ENCODE results near the gene MED12. TPM values are rescaled to one million over a fixed set of nuclear protein-coding genes. Genes with fewer than 3 reads are reported as not detected.
A peak's percentile ranks its signal among the peaks of the same experiment; 100 is the strongest.

Gene MED12
- total RNA-seq, 1 donor from 2014 or later = 48.5 TPM

DNA sequence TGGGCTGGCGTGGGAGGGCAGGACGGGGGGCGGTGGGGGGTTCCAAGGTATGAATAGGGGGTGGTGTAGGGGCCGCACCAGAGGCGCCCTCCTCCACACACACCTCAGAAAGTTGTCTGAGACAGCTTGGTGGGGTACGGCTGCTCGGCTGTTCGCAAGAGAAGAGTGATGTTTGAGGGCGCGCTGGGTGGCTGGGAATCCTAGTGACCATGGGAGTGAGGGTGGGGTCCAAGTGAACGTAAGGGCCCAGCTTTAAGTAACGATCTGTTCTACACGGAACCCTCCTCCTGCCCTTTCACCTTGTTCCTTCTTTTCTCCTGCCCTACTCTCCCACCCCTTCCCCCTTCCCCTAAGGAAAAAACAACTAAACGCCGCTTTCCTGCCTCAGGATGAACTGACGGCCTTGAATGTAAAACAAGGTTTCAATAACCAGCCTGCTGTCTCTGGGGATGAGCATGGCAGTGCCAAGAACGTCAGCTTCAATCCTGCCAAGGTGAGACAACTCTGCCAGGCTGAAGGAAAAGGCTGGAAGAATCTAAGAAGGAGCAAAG, 664 bp downstream of the MED12 start:
- Histone ChIP-seq H3K4me1 (no peaks in the 10 kb centered on the region), H3K36me3 (peaks cover 29% of the 10 kb centered on the region), H3K4me3 (peak overlapping the region; percentile 58), H3K9me3 (no peaks in the 10 kb centered on the region), H3K27me3 (no peaks in the 10 kb centered on the region), H3K27ac (peak overlapping the region; percentile 80)
- intact Hi-C loops (cut with DNase I) = no loop called here
- TF ChIP-seq, protein P1, sequence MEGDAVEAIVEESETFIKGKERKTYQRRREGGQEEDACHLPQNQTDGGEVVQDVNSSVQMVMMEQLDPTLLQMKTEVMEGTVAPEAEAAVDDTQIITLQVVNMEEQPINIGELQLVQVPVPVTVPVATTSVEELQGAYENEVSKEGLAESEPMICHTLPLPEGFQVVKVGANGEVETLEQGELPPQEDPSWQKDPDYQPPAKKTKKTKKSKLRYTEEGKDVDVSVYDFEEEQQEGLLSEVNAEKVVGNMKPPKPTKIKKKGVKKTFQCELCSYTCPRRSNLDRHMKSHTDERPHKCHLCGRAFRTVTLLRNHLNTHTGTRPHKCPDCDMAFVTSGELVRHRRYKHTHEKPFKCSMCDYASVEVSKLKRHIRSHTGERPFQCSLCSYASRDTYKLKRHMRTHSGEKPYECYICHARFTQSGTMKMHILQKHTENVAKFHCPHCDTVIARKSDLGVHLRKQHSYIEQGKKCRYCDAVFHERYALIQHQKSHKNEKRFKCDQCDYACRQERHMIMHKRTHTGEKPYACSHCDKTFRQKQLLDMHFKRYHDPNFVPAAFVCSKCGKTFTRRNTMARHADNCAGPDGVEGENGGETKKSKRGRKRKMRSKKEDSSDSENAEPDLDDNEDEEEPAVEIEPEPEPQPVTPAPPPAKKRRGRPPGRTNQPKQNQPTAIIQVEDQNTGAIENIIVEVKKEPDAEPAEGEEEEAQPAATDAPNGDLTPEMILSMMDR (IDR thresholded peaks at IDR 0.05) = no peak
- peak; percentile 43 for ATAC-seq
- no peak for DNase-seq

DNA sequence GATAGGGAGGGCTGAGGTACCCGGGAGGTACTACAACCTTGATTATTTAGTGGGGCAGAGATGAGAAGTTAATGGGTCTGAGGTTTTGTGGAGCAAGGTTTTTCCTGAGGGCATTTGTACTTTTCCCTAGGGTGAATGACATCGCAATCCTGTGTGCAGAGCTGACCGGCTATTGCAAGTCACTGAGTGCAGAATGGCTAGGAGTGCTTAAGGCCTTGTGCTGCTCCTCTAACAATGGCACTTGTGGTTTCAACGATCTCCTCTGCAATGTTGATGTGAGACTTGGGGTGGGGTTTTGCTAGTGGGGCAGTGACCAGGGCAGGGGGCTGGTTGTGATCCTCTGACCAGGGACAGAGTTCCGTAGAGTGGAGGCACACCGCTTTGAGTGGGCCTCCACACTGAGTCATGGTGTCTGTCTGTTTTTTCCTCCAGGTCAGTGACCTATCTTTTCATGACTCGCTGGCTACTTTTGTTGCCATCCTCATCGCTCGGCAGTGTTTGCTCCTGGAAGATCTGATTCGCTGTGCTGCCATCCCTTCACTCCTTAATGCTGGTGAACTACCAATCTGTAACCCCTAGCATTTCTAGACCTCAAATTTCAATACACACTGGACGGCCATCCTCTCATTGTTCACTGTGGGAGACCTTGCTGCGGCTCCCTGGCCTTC, 9.9 kb downstream of the MED12 start:
- H3K4me3 ChIP-seq = no peak overlapping the region
- no peak for ATAC-seq
- peaks cover 36% of the 10 kb centered on the region for H3K36me3 ChIP-seq

DNA sequence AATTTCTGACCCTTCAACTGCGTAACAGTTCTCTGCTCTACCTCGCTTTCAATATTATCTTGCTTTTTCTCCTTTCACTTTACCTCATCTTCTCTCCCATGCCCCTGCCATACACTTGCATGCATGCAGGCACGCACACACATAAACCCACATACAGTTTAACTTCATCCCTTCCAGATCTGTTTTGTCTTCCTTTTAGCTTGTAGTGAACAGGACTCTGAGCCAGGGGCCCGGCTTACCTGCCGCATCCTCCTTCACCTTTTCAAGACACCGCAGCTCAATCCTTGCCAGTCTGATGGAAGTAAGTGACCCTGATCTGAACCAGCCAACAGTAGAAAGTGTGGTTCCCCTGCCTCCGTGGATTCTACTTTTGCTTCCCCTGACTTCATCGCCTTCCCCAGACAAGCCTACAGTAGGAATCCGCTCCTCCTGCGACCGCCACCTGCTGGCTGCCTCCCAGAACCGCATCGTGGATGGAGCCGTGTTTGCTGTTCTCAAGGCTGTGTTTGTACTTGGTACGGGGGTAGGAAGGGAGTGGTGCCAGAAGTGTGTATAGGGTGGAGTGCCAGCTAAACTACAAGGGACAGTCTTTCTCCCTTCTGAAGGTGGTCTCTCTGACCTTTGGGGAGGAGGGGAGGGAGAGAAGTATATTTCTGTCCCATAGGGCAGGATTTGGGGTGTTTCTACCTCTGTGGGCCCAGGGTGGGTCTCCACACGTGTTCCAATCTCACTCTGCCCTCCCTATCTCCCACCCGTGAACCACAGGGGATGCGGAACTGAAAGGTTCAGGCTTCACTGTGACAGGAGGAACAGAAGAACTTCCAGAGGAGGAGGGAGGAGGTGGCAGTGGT, 10.7 kb downstream of the MED12 start:
- Histone ChIP-seq H3K27ac (no peak overlapping the region), H3K36me3 (peaks cover 32% of the 10 kb centered on the region)

More for the DNA sequence above, 9.9 kb downstream of the MED12 start:
- DNase-seq = no peak
- H3K4me1 ChIP-seq = no peaks in the 10 kb centered on the region
- H3K27me3 ChIP-seq = no peaks in the 10 kb centered on the region
- no peaks in the 10 kb centered on the region for H3K9me3 ChIP-seq
- TF ChIP-seq, protein P1 (IDR thresholded peaks at IDR 0.05) = no peak
- H3K27ac ChIP-seq = no peak overlapping the region
- intact Hi-C loops (cut with DNase I) = no loop called here

DNA sequence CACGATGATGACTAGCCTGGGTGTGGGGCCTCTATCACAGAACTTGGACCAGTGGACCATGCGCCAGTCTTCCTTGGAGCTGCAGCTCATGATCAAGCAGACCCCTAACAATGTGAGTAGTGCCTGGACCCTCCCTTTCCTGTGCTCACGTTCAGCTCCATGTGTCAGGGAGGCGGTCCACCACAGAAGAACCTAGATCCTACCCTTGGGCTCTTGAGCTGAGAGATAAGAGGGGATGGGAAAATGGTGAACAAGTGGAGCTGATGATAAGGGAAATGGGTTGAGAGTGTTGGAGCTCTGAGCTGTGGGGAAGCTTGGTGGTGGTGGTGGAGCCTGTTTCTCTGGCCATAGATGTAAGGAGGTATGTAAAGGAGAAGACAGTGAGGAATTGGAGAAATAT, 13.1 kb downstream of the MED12 start:
- intact Hi-C loops (cut with DNase I) = no loop called here
- peaks cover 55% of the 10 kb centered on the region for H3K36me3 ChIP-seq
- ATAC-seq = no peak
- no peaks in the 10 kb centered on the region for H3K27me3 ChIP-seq
- H3K4me1 ChIP-seq = no peaks in the 10 kb centered on the region
- no peak overlapping the region for H3K4me3 ChIP-seq
- DNase-seq = no peak
- TF ChIP-seq, protein P1 (IDR thresholded peaks at IDR 0.05) = no peak
- H3K27ac ChIP-seq = no peak overlapping the region
- H3K9me3 ChIP-seq = no peaks in the 10 kb centered on the region

More for the DNA sequence above, 10.7 kb downstream of the MED12 start:
- H3K27me3 ChIP-seq = no peaks in the 10 kb centered on the region
- peak; percentile 83 for DNase-seq
- H3K4me3 ChIP-seq = no peak overlapping the region
- no peaks in the 10 kb centered on the region for H3K9me3 ChIP-seq
- peak; percentile 95 for ATAC-seq
- intact Hi-C loops (cut with DNase I) = no loop called here
- TF ChIP-seq, protein P1 (IDR thresholded peaks at IDR 0.05) = peak; percentile 65
- no peaks in the 10 kb centered on the region for H3K4me1 ChIP-seq

DNA sequence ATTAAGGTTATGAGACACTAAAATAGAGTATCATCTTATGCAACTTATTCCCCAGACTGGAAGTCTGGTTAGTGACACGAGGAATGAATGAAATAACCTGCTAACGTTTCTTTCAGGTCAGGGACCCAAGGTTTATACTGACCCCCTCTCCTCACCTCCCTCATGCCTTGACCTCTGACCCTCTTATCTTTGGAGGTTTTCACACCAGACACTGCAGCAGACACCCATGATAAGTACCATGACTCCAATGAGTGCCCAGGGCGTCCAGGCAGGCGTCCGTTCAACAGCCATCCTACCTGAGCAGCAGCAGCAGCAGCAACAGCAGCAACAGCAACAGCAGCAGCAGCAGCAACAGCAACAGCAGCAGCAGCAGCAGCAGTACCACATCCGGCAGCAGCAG, 22.0 kb downstream of the MED12 start:
- no peak for DNase-seq
- intact Hi-C loops (cut with DNase I) = no loop called here
- H3K27me3 ChIP-seq = no peaks in the 10 kb centered on the region
- no peak for ATAC-seq
- H3K9me3 ChIP-seq = no peaks in the 10 kb centered on the region
- H3K4me1 ChIP-seq = no peaks in the 10 kb centered on the region
- H3K4me3 ChIP-seq = no peak overlapping the region
- TF ChIP-seq, protein P1 (IDR thresholded peaks at IDR 0.05) = no peak
- no peak overlapping the region for H3K27ac ChIP-seq
- peaks cover 44% of the 10 kb centered on the region for H3K36me3 ChIP-seq
